ENCODE results near the gene APBA2.

APBA2 gene

DNA sequence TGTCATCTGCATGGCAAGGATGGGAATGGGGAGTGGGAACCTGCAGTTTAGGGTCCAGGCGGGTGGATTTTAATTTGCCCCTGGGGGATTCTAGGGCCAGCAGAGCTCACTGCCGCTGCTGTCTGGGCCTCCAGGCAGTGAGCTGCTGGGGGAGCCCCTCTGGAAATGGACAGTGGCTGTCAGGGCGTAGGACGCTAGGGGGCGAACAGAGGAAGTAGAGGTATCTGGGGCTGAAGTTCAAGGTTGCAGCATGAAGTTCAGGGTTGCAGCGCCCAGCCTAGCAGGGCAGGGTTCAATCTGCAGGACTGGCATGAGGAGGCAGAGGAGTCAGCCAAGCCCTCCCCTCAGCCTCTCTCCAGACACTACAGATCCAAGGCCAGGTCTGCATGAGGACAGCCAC lies 49.5 kb downstream of the APBA2 start:
- no peak for DNase-seq (ENCODE audit: low read depth in 2 of 2)

DNA sequence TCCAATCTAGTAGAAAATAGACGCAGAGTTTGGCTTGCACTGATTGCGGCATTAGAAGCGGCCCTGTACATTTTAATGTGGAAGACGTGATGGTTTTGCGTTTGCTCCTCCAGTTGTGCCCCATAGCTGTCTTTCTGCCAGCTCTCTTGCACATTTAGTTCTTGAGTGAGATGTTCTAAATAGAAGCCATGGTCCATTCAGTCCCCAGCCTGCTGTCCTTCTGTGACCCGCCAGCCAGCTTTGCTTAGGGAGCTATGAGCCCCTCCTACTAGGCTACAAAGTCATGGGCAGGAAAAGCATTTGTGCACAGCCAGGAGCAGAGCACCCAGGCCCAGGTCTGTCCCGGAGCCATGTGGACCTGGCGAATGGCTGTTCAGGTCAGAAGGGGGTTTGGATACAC lies 50.3 kb downstream of the APBA2 start:
- no peak for DNase-seq (ENCODE audit: low read depth in 2 of 2)

DNA sequence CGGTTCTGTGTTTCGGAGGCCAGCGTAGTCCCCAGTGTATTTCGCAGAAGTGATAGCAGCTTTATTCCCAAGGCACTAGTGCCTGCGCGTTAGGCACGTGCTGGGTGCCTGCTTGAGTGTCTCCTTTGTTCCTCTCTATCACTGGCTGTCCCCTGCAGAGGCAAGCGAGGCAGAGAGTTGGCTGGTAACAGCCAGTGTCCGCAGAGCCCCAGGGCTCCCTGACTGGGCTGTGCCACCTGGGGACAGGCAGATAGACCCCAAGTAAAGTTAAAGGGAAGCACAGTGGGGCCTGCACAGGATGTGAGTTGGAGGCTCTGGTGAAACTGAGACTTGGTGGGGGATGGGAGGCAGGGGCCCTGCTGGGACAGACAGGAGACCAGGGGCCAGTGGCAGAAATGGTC lies 50.7 kb downstream of the APBA2 start:
- no peak for DNase-seq (ENCODE audit: low read depth in 2 of 2)

DNA sequence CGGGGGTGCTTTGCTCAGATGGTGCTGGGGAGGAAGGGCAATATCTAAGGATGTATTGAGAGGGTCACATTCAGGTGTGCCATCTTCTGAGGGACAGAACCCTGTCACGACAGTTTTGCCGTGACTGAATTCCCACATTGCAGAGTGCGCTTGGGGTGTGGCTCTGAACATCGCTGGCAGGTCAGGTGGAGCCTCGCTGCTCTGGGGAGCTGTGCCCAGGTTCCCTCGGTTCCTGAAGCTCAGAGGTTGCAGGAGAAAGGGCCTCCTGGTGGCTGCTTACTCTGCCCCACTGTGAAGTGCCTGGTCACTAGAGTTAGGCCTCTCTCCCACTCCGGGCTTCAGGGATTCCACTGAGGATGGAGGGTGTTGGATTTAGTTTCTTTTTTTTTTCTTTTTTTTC lies 51.5 kb downstream of the APBA2 start:
- no peak for DNase-seq (ENCODE audit: low read depth in 2 of 2)

DNA sequence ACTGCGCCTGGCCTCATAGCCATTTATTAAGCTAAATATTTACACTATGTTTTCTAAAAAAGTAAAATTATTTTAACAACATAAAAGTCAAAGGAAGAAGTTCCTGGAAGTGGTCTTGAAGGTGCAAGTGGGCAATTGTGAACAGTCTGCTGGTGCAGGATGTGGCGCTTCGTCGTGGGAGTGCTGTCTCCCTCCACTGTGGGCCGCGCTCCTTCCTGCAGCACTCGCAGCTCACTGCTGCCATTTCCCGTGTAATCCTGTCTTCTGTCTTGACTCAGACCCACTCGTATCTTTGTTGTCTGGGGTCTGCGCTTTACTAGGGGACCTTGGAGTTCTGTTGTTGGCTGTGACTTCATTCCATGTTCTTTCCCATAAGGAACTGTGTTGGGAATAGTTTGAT lies 56.3 kb downstream of the APBA2 start:
- DNase-seq (ENCODE audit: low read depth in 2 of 2): no peak

DNA sequence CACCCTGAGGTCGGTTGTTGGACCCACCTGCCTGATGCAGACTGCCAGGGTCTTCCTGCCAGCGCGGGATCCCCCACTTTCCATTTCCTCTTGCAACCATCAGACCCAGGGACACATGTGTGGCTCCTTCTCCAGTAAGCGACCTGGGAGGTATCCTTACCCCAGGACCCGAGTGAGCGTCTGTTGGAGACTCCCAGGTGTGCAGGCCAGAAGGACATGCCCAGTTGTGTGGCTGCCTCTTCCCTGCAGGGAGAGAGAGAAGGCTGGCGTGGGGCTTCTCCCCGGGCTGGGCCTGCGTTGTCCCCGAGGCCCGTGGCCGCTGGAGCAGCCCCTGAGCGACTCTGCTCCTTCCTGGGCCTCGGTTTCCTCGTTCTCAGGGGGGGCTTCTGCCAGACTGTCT lies 56.8 kb downstream of the APBA2 start:
- DNase-seq (ENCODE audit: low read depth in 2 of 2): no peak

DNA sequence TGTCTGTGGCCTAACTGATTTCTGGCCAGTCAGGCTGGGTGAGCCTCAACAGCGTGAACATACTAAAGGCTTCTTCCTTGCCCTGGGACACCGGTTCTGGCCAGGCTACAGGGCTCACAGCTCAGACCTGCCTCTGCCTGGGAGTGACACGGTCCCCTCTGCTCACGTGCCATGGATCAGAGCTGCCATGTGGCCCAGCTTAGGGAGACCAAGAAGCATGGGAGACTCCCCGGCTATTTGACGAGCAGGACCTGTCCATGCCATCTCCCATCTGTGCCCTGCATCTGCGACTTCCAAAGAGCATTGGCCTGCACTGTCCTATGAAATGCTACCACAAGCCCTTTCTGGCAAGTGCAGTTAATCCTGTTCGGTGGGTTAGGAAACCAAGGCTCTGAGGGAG lies 57.4 kb downstream of the APBA2 start:
- DNase-seq (ENCODE audit: low read depth in 2 of 2): no peak

DNA sequence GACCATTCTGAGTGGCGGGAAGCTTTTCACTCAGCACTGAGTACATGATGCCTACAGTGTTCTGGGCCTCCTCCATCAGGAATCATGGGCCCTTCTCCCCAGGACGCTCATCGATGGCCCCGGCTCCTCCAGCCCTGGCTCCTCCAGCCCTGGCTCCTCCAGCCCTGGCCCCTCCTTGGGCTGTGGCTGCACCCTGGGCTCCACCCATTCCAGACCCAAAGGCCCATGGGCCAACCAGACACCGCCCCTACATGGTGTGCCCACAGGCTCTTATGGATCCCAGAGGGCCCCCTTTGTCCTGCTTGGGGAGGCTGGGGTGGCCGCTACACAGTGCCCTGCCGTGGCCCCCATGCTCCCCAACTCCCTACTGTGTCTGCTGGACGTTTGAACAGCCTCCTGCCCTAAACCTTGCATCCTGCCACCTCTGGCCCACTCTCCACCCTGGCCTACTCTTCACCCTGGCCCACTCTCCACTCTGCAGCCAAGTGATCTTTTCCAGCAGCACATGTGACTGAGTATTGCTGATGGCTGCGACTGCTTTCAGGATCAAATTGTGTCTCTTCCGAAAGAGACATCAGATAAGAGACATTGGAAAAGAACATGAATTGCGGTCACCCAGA lies 57.9 kb downstream of the APBA2 start:
- DNase-seq (ENCODE audit: low read depth in 2 of 2): no peak

DNA sequence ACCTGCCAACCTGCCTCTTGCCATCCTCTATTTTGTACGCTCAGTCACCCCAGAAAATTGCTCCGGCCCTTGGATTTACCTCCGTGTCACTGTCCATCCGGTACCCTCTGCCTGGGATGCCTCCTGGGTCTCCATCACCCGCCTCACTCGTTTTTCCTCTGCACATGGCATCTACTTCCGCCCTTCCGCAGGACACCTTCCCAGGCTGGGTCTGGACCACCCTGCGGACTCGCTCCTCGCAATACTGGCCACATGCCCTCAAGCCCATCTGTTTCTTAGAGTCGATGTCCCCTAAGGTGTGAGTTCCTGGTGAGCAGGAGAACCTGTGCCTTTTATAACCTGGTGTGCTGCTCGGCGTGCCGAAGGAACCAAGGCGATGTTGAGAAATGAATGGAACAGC lies 58.5 kb downstream of the APBA2 start:
- no peak for DNase-seq (ENCODE audit: low read depth in 2 of 2)

DNA sequence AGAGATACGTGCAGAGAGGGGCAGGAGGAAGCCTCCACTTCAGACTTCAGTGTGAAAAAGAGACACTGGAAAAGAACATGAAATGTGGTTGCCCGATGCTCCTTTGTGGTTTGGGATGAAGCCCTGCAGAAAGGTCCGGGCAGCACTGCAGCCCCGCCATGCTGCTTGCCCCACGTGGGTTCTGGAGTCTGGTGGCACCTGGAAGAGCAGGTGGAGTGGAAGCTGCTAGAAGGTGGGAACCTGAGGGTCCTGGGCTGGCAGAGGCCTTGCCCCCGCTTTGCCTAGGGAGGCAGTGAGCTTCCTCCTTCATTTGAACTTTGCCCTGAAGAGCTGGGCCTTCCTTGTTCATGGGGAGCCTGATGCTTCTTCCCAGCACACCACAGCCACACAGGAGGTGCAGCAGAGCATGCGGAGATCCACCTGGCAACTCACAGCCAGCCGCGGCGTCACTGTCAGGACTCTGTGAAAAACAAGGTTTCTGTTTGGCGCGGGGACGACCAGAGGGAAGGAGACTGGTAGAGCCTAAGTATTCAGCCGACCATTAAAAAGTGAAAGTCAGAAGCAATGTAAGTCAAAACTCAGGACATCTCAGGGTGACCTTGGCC lies 59.0 kb downstream of the APBA2 start:
- no peak for DNase-seq (ENCODE audit: low read depth in 2 of 2)

DNA sequence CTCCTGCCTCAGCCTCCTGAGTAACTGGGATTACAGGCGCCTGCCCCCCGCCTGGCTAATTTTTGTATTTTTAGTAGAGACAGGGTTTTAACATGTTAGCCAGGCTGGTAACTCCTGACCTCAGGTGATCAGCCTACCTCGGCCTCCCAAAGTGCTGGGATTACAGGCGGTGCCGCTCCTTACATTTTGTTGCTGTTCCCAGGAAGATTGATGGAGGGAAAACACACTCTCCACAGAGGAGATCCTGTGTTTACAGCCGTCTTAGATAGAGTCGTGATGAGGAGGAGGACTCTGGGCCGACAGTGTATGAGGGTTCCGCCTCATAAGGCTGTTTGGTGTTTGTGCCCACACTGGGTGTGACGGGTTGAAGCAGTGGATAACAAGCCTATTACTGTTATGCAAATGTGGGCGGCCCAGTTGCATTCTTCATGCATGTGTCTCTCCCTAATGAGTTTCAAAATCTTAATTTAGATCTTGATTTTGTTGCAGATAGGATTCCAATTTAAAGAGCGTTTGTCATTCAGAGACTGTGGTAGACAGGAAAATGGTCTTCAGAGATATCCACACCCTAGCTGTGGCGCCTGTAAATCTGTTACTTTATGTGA lies 60.0 kb downstream of the APBA2 start:
- no peak for DNase-seq (ENCODE audit: low read depth in 2 of 2)

DNA sequence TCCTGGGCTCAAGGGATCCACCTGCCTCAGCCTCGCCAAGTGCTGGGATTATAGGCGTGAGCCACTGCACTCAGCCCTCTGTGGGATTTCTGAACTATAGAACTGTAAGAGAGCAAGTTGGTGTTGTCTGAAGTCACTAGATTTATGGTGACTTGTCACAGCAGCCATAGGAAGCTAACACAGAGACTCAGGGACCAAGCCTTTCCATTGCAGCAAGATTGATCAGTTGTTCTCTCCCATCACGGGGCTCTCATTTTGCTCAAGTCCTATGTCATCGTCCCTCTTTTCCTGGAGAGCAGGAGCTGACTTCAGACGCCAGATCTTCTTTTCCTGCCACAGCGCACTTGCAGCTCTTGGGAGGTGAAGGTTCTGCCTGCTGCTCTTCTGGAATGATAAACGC lies 61.0 kb downstream of the APBA2 start:
- DNase-seq (ENCODE audit: low read depth in 2 of 2): no peak

DNA sequence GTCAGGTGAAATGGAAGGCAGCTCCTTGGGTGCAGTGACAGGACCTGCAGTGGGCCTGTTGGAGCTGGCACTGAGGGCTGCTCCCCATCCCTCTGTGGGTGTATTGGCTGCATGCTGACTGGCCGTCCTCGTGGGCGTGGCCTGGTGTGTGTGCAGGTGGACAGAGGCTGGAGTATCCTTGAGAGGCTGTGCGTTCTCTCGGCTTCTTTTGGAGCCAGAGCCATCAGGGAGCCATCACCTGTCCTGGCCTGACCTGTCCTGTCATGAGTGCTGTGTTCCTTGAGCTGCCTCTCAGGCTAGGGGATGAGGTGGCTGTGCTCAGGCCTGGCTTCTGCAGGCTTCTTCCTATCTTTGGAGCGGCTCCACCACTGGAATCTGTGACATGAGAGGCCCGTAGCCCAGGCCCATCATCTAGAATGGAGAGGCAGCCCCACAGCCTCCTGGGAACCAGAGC lies 61.5 kb downstream of the APBA2 start:
- DNase-seq (ENCODE audit: low read depth in 2 of 2): no peak

DNA sequence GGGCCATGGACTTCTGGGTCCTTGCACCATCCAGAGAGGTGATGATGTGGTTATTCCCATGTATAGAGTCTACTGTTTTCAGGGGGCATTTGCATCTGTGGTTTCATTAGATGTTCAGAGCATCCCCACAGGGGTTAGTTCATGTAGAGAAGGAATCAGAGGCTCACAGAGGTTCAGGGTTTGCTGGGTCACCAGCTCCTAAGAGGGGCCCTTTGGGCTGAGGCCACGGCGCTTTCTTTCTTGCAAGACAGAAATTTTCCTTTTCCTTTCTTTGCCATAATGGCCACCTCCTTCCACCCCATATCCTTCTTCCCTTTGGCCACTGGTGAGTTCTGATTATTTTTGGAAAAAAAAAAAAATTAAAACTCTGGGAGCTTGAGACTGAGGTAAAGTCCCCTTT lies 62.3 kb downstream of the APBA2 start:
- DNase-seq (ENCODE audit: low read depth in 2 of 2): no peak

DNA sequence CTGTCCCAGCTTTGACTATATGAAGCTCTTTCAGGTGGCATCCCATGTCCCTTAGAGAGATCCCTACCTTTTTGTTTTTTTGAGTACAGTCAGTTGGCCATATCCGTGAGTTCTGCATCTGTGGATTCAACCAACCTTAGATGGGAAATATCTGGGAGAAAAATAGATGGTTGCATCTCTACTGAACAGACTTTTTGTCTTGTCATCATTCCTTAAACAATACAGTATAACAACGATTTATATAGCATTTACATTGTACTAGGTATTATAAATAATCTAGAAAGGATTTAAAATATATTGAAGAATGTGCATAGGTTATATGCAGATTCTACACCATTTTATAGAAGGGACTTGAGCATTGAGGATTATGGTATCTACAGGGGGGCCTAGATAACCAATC lies 65.1 kb downstream of the APBA2 start:
- DNase-seq (ENCODE audit: low read depth in 2 of 2): no peak

DNA sequence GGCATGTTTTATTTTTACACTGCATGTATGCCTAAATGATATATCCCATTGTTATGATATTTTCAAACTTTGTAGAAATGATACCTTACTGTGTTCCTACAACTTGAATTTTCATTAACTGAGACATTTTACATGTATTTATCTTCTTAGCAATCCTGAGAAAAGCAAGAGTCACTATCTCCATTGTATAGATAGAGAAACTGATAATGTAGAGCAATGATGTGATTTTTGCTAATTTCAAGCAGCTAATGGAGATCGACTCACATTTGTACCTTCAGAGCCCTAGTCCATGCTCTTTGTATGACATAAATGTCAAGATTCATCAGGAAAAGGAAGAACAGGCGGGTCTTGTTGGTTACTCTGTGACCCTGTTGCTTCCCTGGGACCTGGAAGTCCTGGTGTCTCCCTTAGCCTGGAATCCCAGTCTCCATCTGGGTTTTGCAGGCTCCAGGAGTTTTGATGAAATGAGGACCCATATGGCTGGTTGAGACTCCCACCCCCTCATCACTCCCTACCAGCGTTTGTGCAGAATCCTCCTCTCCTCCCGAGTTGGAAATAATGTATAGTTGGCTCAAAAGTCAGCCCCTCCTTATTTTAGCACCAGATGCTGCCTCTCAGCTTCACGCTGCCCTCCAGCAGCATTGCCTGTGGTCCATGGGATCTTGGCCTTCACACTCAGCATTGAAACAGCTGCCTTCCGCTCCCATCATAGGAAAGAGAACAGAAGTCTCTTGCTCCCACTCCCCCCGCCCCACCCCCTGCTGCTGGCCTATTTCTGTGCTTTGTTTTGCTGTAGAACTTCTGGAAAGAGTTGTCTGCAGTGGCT lies 67.1 kb downstream of the APBA2 start:
- no peak for DNase-seq (ENCODE audit: low read depth in 2 of 2)

DNA sequence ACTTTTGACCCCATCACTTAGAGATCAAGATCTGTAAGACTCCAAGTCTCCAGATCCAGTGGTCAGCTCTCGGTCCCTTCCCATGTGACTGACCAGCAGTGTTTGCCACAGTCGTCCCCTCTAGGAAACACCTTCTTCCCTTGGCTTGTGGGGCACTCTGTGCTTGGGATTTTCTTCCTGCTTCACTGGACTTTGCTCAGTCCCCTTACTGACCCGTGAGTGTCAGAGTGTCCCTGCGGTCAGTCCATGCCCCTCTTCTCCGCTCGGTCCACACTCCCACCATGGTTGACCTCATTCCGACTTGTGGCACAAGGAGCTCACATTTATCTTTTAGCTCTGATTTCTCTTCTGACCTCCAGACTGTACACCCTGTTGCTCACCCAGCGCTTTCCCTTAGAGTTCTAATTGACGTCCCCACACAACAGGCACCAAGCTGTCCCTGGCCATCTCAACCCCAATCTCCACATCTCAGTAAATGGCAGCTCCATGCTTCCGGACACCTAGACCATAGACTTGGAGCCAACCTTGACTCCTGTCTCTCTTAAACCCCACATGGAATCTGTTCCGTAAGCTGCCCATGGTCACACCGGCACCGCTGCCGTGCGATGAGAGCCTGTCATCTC lies 67.9 kb downstream of the APBA2 start:
- DNase-seq (ENCODE audit: low read depth in 2 of 2): no peak

DNA sequence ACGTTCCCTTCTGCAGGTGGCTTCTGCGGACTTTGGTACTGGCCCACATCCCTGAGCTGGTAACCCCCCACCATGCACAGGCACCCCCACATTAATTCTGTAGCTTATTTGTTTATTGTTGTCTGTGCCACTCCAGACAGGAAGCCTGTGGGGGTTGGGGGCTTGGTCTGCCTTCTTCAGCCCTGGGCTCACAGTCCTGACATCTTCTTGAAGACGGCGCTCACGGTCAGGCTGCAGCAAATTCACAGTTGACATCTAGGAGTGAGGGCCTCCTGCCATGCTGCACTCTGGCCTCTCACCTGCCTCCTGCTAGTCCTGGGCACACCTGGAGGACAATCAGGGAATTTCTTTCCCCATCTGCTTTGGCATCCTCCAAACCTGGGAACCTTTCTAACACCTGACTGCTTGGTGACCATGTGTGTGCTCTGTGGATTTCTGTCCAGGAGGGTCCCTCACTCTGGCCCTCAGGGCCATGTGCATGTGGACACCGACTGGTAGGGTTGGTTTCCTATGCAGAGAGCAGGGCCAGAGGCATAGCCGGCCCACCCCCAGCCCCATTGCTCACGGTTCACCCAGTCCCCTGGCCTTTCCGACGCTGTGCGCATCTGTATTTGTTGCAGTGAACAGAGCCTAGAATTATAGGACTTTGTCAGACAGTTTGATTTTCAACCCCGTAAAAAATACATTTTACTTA lies 68.8 kb downstream of the APBA2 start:
- no peak for DNase-seq (ENCODE audit: low read depth in 2 of 2)

DNA sequence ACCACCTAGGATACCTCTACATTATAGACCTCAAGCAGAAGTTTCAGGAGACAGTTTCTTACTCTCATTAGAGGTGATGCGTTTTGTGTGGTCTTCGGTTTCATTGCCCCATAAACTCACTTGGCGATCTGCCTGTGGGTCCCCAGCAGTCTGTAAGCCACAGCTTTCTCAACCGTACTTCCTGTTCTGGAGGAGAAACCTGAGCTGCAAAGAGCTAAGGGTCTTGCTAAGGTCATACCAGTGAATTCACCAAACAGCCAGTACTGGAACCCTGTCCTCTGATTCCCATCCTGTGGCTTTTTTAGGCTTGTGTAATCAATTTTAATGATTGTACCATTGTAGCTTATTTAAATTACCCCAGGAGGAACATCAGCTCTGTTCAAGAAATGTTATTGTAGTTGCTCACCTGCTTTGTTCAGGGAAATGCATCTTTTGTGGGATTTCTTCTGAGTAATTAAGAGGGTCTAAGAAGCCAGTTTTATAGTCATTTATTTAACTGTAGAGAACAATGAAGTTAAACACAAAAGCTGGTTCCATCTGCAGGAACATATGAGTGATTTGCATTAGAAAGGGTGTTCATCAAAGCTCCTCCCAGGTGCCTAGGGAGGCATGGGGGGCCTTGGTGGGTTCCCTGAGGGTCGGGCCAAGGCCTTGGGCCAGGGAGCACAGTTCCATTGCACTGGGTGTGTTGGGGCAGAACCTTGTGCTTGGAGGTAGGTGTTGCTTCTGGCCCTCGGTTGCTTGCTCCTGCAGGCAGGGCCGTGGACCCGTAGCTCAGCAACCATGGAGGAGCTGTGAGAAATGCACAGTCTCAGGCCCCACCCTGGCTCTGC lies 69.6 kb downstream of the APBA2 start:
- no peak for DNase-seq (ENCODE audit: low read depth in 2 of 2)

DNA sequence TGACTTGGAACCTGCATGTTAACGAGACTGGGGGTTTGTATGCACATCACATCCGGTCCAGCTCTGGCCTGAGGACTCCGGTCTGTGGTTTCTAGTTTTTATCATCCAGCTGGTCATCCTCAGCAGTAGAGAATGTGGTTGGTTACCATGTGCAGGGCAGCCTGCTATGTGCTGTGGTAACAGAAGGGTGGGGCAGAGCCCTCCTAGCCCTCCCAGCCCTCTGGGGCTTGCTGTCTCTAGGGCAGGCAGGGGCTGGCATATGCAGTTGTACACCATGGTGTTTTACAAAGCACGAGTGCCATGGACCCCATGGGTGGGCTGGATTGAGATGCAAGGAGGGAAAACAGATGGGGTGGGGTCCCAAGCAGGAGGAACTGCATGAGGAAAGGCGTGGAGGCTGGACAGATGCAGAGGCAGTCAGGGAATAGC lies 70.2 kb downstream of the APBA2 start:
- DNase-seq (ENCODE audit: low read depth in 2 of 2): no peak

DNA sequence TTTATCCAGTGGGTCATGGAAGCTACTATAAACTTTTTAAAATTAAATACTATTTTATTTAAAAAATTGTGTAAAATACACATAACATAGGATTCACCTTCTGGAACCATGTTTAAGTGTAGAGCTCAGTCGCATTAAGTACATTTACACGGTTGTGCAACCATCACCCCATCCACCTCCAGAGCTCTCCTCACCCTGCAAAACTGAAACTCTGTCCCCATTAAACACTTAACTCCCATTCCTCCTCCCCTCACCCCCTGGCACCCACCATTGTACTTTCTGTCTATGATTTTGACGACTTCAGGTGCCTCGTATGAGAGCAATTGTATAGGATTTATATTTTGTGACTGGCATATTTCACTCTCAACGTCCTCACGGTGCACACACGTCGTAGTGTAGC lies 70.7 kb downstream of the APBA2 start:
- no peak for DNase-seq (ENCODE audit: low read depth in 2 of 2)

All from activated CD8-positive, alpha-beta memory T cell treated with anti-CD3 and anti-CD28 coated beads for 4 hours (primary cell).